GM18951 (cell line): ENCODE data around the gene TCEA3.
A peak's percentile ranks its signal among the peaks of the same experiment; 100 is the strongest.

Source experiments
- POLR2A ChIP-seq: IDR thresholded peaks from 4 replicates; pipeline ENCODE4 v1.6.1; 2011; ENCODE audit warnings: mild to moderate bottlenecking; ENCODE audit not compliant: insufficient read length, insufficient read depth; ENCODE audit errors: extremely low read depth
- in situ Hi-C: fragments of 300-500 bp; cut with MboI; formaldehyde crosslinking; loops from one replicate; pipeline ENCODE4 v1.12.0; 2022; ENCODE audit warnings: low sequenced_read_pairs, mixed read lengths, inconsistent platforms; ENCODE audit not compliant: unreplicated experiment

TCEA3 gene

GRCh38 chr1:23368562-23369334 lies 55.8 kb downstream of the TCEA3 start:
- in situ Hi-C loops: no loop called here
- TF ChIP-seq POLR2A: peak; percentile 91

GRCh38 chr1:23367791-23368561 lies 56.6 kb downstream of the TCEA3 start:
- in situ Hi-C loops: no loop called here
- TF ChIP-seq POLR2A: peak; percentile 73

- no peak for TF ChIP-seq POLR2A
- in situ Hi-C loops: no loop called here
These were observed 57.1 kb downstream of the TCEA3 start for GRCh38 chr1:23367451-23367790.

GRCh38 chr1:23366598-23366997 lies 58.0 kb downstream of the TCEA3 start:
- TF ChIP-seq POLR2A: no peak
- in situ Hi-C loops: no loop called here

GRCh38 chr1:23366146-23366545 lies 58.4 kb downstream of the TCEA3 start:
- in situ Hi-C loops: no loop called here
- no peak for TF ChIP-seq POLR2A

GRCh38 chr1:23362218-23362713 lies 62.3 kb downstream of the TCEA3 start:
- in situ Hi-C loops: no loop called here

GRCh38 chr1:23358310-23358875 lies 66.2 kb downstream of the TCEA3 start:
- TF ChIP-seq POLR2A: no peak
- in situ Hi-C loops: no loop called here

More at GRCh38 chr1:23362218-23362713, 62.3 kb downstream of the TCEA3 start:
- no peak for TF ChIP-seq POLR2A

GRCh38 chr1:23357138-23357908 lies 67.2 kb downstream of the TCEA3 start:
- no peak for TF ChIP-seq POLR2A
- in situ Hi-C loops: no loop called here

- in situ Hi-C loops: no loop called here
- TF ChIP-seq POLR2A: no peak
These were observed 67.9 kb downstream of the TCEA3 start for GRCh38 chr1:23356471-23357137.

- no peak for TF ChIP-seq POLR2A
- in situ Hi-C loops: no loop called here
These were observed 70.3 kb downstream of the TCEA3 start for GRCh38 chr1:23354245-23354644.

- in situ Hi-C loops: no loop called here
- TF ChIP-seq POLR2A: no peak
These were observed 72.4 kb downstream of the TCEA3 start for GRCh38 chr1:23352096-23352695.

- in situ Hi-C loops: no loop called here
- TF ChIP-seq POLR2A: no peak
These were observed 78.6 kb downstream of the TCEA3 start for GRCh38 chr1:23345920-23346319.
